Neutrophil (primary cell): ENCODE measurements around the gene FGFRL1.
A peak's percentile ranks its signal among the peaks of the same experiment; 100 is the strongest.

Experiments used
- H3K27ac ChIP-seq: fragments of 200-600 bp; sonication (generic); 2 replicates; pipeline ENCODE4 v1.5.1; 2016; ENCODE audit warnings: mild to moderate bottlenecking, moderate library complexity
- H3K27me3 ChIP-seq: fragments of 200-600 bp; sonication (generic); 2 replicates; pipeline ENCODE4 v1.6.0; 2016; ENCODE audit warnings: mild to moderate bottlenecking
- H3K36me3 ChIP-seq: fragments of 200-600 bp; sonication (generic); 2 replicates; pipeline ENCODE4 v1.5.1; 2017
- H3K4me1 ChIP-seq, 2 experiments: fragments of 200-600 bp in 1 of 2; sonication (generic) in 1 of 2; 1 replicate in 1 of 2; 2 replicates in 1 of 2; pipeline versions ENCODE4 v1.5.1 to v1.6.1; 2013 to 2016; ENCODE audit warnings: low read depth in 1 of 2, low read length in 1 of 2, mild to moderate bottlenecking in 1 of 2, moderate library complexity in 1 of 2; ENCODE audit not compliant: control insufficient read depth in 1 of 2, insufficient read depth in 1 of 2
- H3K4me3 ChIP-seq, 2 experiments: fragments of 200-600 bp in 1 of 2; sonication (generic) in 1 of 2; 1 replicate in 1 of 2; 2 replicates in 1 of 2; pipeline ENCODE4 v1.5.1; 2013 to 2016; ENCODE audit warnings: low read depth in 1 of 2, low read length in 1 of 2, mild to moderate bottlenecking in 1 of 2, moderate library complexity in 1 of 2
- H3K9me3 ChIP-seq: fragments of 200-600 bp; sonication (generic); 2 replicates; pipeline ENCODE4 v1.5.1; 2016
- TF ChIP-seq, protein P1 (sequence below): fragments of 200-600 bp; sonication (generic); IDR thresholded peaks from 2 replicates; pipeline ENCODE4 v1.5.1; 2016; ENCODE audit warnings: antibody characterized with exemption

Gene FGFRL1

GRCh38 chr4:986879-987623 lies 24.4 kb upstream of the FGFRL1 start, which contains the start of gene IDUA:
IDUA (plus strand) TSS chr4:987044; CDS start chr4:987085, 41 bp downstream.
- peak within 1 kb of the TSS; percentile 61 to 73 for H3K4me3 ChIP-seq

DNA sequence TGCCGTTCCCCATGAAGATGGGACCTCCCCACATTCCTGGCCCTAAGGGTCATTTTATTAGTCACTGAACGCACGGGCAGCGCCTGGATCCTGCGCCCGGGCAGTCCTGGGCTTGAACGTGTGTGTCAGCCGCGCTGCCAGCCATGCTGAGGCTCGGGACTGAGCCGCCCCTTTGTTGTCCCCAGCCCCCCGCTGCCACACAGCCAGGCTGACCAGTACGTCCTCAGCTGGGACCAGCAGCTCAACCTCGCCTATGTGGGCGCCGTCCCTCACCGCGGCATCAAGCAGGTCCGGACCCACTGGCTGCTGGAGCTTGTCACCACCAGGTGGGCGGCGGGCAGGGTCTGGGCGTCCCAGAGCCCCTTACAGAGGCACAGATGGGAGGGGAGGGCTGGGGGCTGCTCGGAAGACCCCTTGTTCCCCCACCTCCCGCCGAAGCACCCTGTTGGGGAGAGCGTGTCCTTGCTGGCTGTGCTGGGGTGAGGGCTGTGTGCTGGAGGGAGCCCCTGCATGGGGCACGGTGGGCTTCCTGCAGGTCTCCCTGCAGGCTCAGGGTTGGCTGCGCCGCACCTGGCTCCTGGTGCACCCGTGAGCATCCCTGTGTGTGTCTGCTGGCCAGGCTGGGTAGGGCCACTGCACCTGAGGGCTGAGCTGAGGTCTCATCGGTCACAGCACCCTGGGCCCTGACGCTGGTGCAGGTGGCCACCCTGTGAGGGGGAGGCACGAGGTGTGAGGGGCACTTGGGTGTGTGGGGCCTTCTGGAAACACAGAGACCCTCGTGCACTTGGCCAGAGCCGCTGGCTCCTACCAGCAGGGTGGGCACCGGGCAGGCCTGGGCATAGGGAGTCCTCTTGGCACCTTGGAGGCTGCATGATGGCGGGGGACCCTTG lies 23.6 kb upstream of the FGFRL1 start:
- Histone ChIP-seq H3K4me1 (peaks cover 19 to 24% of the 10 kb centered on the region in 2 experiments), H3K27ac (no peak overlapping the region)
- TF ChIP-seq, protein P1, sequence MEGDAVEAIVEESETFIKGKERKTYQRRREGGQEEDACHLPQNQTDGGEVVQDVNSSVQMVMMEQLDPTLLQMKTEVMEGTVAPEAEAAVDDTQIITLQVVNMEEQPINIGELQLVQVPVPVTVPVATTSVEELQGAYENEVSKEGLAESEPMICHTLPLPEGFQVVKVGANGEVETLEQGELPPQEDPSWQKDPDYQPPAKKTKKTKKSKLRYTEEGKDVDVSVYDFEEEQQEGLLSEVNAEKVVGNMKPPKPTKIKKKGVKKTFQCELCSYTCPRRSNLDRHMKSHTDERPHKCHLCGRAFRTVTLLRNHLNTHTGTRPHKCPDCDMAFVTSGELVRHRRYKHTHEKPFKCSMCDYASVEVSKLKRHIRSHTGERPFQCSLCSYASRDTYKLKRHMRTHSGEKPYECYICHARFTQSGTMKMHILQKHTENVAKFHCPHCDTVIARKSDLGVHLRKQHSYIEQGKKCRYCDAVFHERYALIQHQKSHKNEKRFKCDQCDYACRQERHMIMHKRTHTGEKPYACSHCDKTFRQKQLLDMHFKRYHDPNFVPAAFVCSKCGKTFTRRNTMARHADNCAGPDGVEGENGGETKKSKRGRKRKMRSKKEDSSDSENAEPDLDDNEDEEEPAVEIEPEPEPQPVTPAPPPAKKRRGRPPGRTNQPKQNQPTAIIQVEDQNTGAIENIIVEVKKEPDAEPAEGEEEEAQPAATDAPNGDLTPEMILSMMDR, result no peak

More at GRCh38 chr4:986879-987623, 24.4 kb upstream of the FGFRL1 start, which contains the start of gene IDUA:
- H3K27ac ChIP-seq, result peak within 1 kb of the TSS; percentile 27
- TF ChIP-seq, protein P1, result no peak
- H3K27me3 ChIP-seq, result peaks cover 10% of the 10 kb centered on the region
- no peaks in the 10 kb centered on the region for H3K9me3 ChIP-seq
- no peaks in the 10 kb centered on the region for H3K36me3 ChIP-seq
- H3K4me1 ChIP-seq, result peaks cover 19 to 24% of the 10 kb centered on the region in 2 experiments

DNA sequence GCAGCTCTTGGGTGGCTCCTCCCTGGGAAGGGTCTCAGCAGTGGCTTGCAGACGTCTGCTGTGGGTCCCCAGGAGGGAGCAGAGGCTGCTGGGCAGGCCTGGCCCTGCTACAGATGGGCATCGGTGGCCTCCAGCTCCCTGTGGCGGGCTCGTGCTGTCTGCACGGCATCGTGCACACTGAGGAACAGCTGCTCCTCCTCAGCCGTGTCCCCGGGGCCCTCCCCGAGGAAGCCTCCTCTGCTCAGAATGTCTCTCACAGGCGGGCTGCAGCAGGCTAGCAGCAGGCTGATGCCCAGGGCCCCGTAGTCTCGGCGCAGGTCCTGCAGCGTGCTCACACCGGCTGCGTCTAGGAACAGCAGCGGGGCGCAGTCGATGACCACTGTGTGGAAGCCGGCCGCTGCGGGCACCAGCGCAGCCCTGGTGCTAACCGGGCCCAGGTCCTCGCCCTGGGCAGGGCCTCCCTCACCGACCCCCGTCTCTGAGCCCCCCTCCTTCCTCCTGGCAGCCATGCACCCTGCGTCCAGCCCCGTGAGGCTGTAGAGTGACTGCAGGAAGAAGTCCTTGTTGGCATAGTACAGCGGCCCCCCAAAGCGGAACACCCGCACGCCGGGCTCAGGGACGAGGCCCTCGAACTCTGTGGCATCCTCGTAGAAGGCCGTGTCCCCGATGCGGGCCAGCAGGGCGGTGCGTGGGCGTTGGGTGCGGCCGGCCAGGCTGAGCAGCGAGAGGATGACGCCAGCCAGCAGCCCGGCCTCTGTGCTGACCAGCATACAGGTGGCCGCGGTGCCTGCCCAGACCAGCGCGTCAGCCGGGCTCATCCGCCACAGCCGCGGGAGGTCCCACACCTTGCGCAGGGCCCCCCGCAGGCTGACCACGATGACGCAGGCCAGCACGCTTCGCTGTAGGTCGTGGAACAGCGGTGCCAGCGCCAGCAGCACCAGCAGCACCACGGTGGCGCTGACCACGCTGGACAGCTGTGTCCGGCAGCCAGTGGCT lies 22.4 kb upstream of the FGFRL1 start:
- Histone ChIP-seq H3K27ac (no peak overlapping the region), H3K4me3 (no peak overlapping the region), H3K27me3 (peaks cover 10% of the 10 kb centered on the region), H3K4me1 (peaks cover 19 to 24% of the 10 kb centered on the region in 2 experiments), H3K9me3 (no peaks in the 10 kb centered on the region), H3K36me3 (no peaks in the 10 kb centered on the region)
- TF ChIP-seq, protein P1, result no peak

More for the DNA sequence above, 23.6 kb upstream of the FGFRL1 start:
- H3K36me3 ChIP-seq, result no peaks in the 10 kb centered on the region
- peaks cover 10% of the 10 kb centered on the region for H3K27me3 ChIP-seq
- peak overlapping the region; percentile 61 to 73 for H3K4me3 ChIP-seq
- no peaks in the 10 kb centered on the region for H3K9me3 ChIP-seq

DNA sequence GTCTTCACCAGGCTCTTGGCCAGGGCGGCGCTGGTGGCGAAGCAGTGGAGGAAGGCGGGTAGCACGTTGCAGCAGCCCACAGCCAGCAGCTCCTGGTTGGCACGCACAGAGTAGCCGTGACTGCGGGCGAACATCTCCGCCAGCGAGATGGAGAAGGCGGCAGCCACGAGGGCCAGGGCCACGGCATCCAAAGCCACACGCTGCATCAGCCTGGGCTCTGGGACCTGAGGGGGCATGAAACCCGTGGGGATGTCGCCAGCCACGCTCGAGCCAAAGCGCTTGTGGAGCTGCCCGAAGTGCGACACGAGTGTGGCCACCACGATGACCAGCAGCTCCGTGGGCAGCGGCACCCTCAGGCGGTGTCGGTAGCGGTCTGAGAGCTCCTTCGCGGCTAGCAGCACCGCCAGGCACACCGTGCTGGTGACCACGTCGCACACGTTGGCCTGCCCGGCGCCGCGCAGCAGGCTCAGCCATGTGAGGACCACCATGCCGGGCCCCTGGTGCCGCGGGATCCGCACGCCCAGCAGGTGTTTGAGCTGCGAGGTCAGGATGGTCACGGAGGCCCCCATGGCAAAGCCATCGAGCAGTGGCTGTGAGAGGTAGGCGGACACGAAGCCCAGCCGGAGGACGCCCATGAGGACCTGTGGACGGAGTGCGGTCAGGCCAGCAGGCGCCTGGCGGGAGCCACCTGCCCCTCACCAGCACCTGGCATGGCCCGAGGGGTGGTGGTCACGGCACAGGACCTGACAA lies 21.5 kb upstream of the FGFRL1 start:
- peaks cover 17 to 21% of the 10 kb centered on the region in 2 experiments for H3K4me1 ChIP-seq
- no peak overlapping the region for H3K4me3 ChIP-seq
- H3K36me3 ChIP-seq, result no peaks in the 10 kb centered on the region
- no peak overlapping the region for H3K27ac ChIP-seq
- TF ChIP-seq, protein P1, result no peak
- peaks cover 7% of the 10 kb centered on the region for H3K27me3 ChIP-seq
- no peaks in the 10 kb centered on the region for H3K9me3 ChIP-seq
